Raji (cell line): ENCODE measurements around the gene DAB1.

Experiments
- POLR2A ChIP-seq: IDR thresholded peaks from 2 replicates; pipeline ENCODE4 v1.6.1; 2011; ENCODE audit warnings: low read depth, low read length, control low read depth; ENCODE audit not compliant: insufficient read depth

Gene DAB1

GRCh38 chr1:57381871-57382270 lies 42.0 kb downstream of the DAB1 start:
- no peak for TF ChIP-seq POLR2A

DNA sequence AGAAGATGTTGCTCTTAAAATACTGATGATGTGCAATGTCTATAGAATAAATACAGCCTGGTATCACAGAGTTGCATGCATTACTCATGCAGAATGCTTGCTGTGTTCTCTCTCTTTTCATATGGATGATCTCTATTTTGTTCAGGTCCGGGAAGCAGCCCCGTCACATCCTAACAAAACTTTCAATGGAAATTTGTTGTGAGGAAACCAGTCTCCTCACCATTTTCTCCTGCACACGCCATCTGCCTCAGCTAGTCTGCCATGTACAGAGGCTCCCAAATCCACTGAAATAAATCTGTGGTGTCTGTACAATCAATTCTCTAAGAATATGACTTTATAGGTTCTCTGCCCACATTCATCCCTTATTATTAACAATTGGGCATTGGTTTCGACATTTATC lies 42.4 kb downstream of the DAB1 start:
- no peak for TF ChIP-seq POLR2A

DNA sequence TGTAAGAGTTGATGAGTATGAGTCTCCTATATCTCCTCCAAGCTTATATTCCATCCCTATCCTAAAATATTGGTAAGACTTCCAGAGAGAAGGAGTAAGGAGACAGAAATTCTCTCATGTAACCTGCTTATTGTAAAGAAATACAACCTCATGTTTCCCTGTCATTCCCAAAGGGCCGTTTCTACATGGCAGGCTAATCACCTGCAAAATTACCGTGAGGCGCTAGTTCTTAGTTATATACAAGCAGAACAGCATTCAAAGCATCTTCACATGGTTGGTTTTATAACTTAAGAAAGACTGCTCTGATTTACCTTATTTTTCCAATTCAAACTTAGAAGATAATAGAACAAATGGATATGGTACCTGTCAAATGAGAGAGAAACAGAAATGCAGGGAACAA lies 42.9 kb downstream of the DAB1 start:
- no peak for TF ChIP-seq POLR2A

- TF ChIP-seq POLR2A = no peak
Observed at GRCh38 chr1:57378534-57378933, 45.3 kb downstream of the DAB1 start.

- TF ChIP-seq POLR2A = no peak
Observed at GRCh38 chr1:57377339-57378139, 46.3 kb downstream of the DAB1 start.

DNA sequence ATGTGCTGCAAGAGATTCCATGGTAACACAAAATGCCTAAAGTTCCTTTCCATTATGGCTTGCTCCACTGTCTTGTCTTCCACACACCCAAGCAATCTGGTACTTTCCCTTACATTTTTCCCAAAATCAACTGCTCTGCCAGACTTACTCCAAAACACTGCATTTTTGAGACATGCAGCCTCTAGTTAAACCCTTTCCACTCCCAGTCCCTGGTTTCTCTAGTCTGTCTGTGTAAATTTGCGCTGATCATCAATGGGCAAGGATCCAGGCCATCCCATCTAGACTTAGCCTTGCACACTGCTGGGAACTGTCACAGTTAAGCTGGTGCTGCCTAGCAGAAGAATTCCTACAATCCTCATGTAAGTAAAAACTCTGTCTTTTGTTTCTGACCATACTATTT lies 47.8 kb downstream of the DAB1 start:
- TF ChIP-seq POLR2A = no peak

- no peak for TF ChIP-seq POLR2A
Observed at GRCh38 chr1:57369889-57370288, 54.0 kb downstream of the DAB1 start.

GRCh38 chr1:57367945-57368344 lies 55.9 kb downstream of the DAB1 start:
- TF ChIP-seq POLR2A = no peak

GRCh38 chr1:57363643-57364042 lies 60.2 kb downstream of the DAB1 start:
- TF ChIP-seq POLR2A = no peak

GRCh38 chr1:57363165-57363564 lies 60.7 kb downstream of the DAB1 start:
- TF ChIP-seq POLR2A = no peak

GRCh38 chr1:57362480-57362879 lies 61.4 kb downstream of the DAB1 start:
- TF ChIP-seq POLR2A = no peak

DNA sequence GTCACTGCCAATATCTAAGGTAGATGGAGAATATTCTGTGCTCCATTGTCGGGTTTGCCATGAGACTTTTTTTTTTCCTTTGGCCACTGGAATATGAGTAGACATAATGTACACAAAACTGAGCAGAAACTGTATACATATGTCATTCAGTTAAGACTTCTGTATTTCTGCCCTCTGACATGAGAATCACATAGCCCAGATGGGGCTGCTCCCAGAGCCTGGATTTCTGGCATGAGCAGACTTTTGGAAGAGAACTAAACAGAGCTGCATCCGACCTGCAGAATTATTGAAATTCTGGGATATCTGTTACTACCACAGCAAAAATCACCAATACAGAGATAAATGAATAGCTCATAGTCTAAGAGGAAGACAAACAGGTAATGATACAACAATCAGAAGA lies 62.3 kb downstream of the DAB1 start:
- TF ChIP-seq POLR2A = no peak

GRCh38 chr1:57360846-57361407 lies 62.9 kb downstream of the DAB1 start:
- no peak for TF ChIP-seq POLR2A

DNA sequence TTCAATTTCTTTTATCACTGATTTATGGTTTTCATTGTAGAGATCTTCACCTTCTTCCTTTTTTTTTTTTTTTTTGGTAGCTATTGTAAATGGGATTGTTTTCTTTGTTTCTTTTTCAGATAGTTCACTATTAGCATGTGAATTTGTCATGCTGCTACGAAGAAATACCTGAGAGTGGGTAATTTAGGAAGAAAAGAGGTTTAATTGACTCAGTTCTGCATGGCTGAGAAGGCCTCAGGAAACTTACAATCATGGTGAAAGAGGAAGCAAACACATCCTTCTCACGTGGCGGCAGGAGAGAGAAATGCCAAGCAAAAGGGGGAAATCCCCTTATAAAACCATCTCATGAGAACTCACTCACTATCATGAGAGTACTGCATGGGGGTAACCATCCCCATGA lies 66.4 kb downstream of the DAB1 start:
- TF ChIP-seq POLR2A = no peak

GRCh38 chr1:57353654-57354053 lies 70.2 kb downstream of the DAB1 start:
- TF ChIP-seq POLR2A = no peak

DNA sequence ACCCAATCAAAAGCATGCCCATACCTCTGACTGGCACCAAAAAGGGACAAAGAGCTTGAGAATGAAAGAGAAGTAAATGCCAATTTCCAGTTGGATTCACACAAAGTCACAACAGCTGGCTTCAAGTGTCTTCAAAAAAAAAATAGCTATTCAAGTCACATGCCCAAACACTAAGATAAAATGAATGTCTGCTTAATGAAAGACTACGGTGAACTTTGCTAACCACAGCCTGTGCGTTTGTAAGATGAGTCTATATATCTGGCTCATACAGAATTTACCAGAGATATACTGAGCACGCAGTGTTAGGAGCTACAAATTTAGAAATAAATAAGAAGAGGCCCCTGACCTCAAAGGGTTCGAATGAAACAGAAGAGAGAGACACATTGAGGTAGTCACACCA lies 73.2 kb downstream of the DAB1 start:
- no peak for TF ChIP-seq POLR2A

GRCh38 chr1:57348921-57349320 lies 74.9 kb downstream of the DAB1 start:
- TF ChIP-seq POLR2A = no peak
